Glutamatergic neuron (in vitro differentiated cells): Measurements from ENCODE around the gene LCN2. TPM values are rescaled to one million over a fixed set of nuclear protein-coding genes. Genes with fewer than 3 reads are reported as not detected.

ENCODE experiments used
- DNase-seq: peaks from one replicate; pipeline ENCODE4 v3.0.0; 2022
- H3K27ac Mint-ChIP-seq: one replicate; pipeline ENCODE4 v1.8.0; 2020; ENCODE audit warnings: mild to moderate bottlenecking, mixed read lengths, inconsistent platforms; ENCODE audit not compliant: unreplicated experiment
- H3K27me3 Mint-ChIP-seq: one replicate; pipeline ENCODE4 v1.8.0; 2020; ENCODE audit warnings: mild to moderate bottlenecking, moderate library complexity, mixed read lengths, inconsistent platforms; ENCODE audit not compliant: unreplicated experiment
- H3K36me3 Mint-ChIP-seq: one replicate; pipeline ENCODE4 v1.8.0; 2020; ENCODE audit warnings: mild to moderate bottlenecking, mixed read lengths, inconsistent platforms; ENCODE audit not compliant: unreplicated experiment
- H3K4me1 Mint-ChIP-seq: one replicate; pipeline ENCODE4 v1.8.0; 2020; ENCODE audit warnings: mild to moderate bottlenecking, low read depth, mixed read lengths, inconsistent platforms; ENCODE audit not compliant: unreplicated experiment
- H3K4me3 Mint-ChIP-seq: one replicate; pipeline ENCODE4 v1.8.0; 2020; ENCODE audit warnings: mild to moderate bottlenecking, mixed read lengths, inconsistent platforms; ENCODE audit not compliant: unreplicated experiment
- H3K9me3 Mint-ChIP-seq: one replicate; pipeline ENCODE4 v1.8.0; 2020; ENCODE audit warnings: mild to moderate bottlenecking, moderate library complexity, mixed read lengths, inconsistent platforms; ENCODE audit not compliant: unreplicated experiment
- CTCF ChIP-seq: fragments of 200-600 bp; sonication (generic); IDR thresholded peaks from one replicate; pipeline ENCODE4 v1.5.0; 2021; ENCODE audit not compliant: partially characterized antibody, unreplicated experiment
- total RNA-seq: library from RNA; stranded (reverse); fragmentation: NEBNext Ultra II Directional; extraction: Animal tissue kit (Norgen Biotek cat#: 25700); gene quantifications from one replicate; pipeline ENCODE4 v1.2.1, GENCODE V29; 2021; ENCODE audit not compliant: unreplicated experiment

Gene LCN2
- total RNA-seq, 1 donor from 2014 or later = not detected

GRCh38 chr9:128122809-128123175 is 26.5 kb upstream of the LCN2 start:
- Mint-ChIP-seq H3K36me3 (no peaks in the 10 kb centered on the region), H3K4me1 (peaks cover 12% of the 10 kb centered on the region), H3K27me3 (peaks cover 3% of the 10 kb centered on the region), H3K27ac (no peak overlapping the region), H3K9me3 (peaks cover 8% of the 10 kb centered on the region), H3K4me3 (no peak overlapping the region)
- no peak for TF ChIP-seq CTCF
- peak; percentile 12 for DNase-seq

- Mint-ChIP-seq H3K27me3 (peaks cover under 1% of the 10 kb centered on the region), H3K9me3 (peaks cover 9% of the 10 kb centered on the region), H3K36me3 (no peaks in the 10 kb centered on the region), H3K27ac (peak overlapping the region; percentile 12), H3K4me1 (peaks cover 8% of the 10 kb centered on the region), H3K4me3 (no peak overlapping the region)
- DNase-seq = peak; percentile 12
- TF ChIP-seq CTCF = no peak
Measured at GRCh38 chr9:128123451-128124080, 25.7 kb upstream of the LCN2 start.

- peaks cover 5% of the 10 kb centered on the region for H3K27me3 Mint-ChIP-seq
- H3K9me3 Mint-ChIP-seq = peaks cover 11% of the 10 kb centered on the region
- H3K27ac Mint-ChIP-seq = no peak overlapping the region
- no peaks in the 10 kb centered on the region for H3K36me3 Mint-ChIP-seq
- peak; percentile 9 for DNase-seq
- TF ChIP-seq CTCF = no peak
- H3K4me3 Mint-ChIP-seq = no peak overlapping the region
- H3K4me1 Mint-ChIP-seq = peaks cover 13% of the 10 kb centered on the region
Measured at GRCh38 chr9:128124451-128124850, 24.8 kb upstream of the LCN2 start.

- no peak overlapping the region for H3K27ac Mint-ChIP-seq
- DNase-seq = peak; percentile 88
- peaks cover 11% of the 10 kb centered on the region for H3K9me3 Mint-ChIP-seq
- no peak for TF ChIP-seq CTCF
- no peak overlapping the region for H3K4me3 Mint-ChIP-seq
- peaks cover 14% of the 10 kb centered on the region for H3K4me1 Mint-ChIP-seq
- H3K36me3 Mint-ChIP-seq = no peaks in the 10 kb centered on the region
- peaks cover 5% of the 10 kb centered on the region for H3K27me3 Mint-ChIP-seq
Measured at GRCh38 chr9:128124873-128125579, 24.2 kb upstream of the LCN2 start.
